IPS DF 4.7 (cell line): Measurements from ENCODE around the gene MBOAT2.
"Not testable (repeated sequence)": the region's sequence is repeated elsewhere in the genome, so short reads cannot be mapped to it uniquely, and the experiment has no call there.

Source experiments
- DNase-seq: peaks from one replicate; pipeline ENCODE4 v3.0.0-alpha.2; 2013; ENCODE audit warnings: low spot score; ENCODE audit errors: extremely low read depth

MBOAT2 gene

DNA sequence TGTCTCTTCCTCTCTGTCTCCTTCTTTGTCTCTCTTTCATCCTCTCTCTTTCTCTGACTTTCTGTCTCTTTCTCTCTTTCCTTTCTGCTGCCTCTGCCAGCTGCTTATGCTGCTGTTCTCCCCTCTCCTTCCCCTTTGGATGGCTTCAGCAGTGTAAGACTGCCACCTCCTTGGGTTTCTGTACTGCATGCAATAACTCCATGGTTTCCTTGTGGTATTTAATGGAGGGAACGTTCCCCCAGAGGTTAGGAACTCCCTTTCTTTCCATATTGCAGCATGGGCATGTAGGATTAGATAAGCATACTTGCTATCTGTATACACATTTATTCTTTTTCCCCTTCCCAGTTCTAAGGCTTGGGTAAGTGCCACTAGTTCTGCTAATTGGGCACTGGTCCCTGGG is 106.3 kb downstream of the MBOAT2 start:
- DNase-seq: not testable (repeated sequence)

DNA sequence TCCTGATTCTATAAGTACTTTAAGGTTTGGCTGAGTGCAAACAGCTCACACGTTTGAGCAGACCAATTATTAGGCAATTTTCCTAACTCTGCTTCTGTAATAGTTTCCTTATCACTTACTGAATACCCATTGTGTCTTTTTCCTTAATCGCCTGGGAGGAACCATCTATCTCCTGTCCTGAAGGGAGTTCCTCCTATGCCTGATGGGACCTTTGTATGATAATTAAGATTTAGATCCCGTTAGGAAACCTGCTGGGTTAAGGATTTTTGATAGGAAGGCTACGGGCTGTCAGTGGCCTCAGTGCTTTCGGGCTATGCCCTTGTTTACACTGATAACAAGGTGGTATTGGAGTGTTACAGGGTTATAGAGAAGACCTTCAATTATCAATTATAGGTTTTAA is 106.8 kb downstream of the MBOAT2 start:
- not testable (repeated sequence) for DNase-seq

DNA sequence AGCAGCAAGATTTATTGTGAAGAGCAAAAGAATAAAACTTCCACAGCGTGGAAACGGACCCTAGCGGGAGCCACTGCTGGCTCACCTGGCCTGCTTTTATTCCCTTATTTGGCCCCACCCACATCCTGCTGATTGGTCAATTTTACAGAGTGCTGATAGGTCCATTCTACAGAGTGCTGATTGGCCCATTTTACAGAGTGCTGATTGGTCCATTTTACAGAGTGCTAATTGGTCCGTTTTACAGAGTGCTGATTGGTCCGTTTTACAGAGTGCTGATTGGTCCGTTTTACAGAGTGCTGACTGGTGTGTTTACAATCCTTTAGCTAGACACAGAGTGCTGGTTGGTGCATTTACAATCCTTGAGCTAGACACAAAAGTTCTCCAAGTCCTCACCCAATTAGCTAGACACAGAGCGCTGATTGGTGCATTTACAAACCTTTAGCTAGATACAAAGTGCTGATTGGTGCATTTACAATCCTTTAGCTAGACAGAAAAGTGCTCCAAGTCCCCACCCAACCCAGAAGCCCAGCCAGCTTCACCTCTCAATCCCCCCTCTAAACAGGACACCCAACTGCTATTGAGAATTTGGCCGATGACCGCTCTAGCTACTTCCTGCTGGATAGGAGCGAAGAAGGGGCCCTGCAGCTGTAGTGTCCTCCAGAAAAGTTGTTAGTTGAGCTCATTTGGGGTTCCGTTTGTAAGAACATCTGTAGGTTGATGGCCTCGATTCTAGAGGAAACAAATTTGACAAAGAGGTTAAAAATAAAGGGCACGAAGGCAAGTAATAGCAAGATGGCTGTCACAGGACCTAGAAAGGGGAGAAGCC is 108.2 kb downstream of the MBOAT2 start:
- not testable (repeated sequence) for DNase-seq

DNA sequence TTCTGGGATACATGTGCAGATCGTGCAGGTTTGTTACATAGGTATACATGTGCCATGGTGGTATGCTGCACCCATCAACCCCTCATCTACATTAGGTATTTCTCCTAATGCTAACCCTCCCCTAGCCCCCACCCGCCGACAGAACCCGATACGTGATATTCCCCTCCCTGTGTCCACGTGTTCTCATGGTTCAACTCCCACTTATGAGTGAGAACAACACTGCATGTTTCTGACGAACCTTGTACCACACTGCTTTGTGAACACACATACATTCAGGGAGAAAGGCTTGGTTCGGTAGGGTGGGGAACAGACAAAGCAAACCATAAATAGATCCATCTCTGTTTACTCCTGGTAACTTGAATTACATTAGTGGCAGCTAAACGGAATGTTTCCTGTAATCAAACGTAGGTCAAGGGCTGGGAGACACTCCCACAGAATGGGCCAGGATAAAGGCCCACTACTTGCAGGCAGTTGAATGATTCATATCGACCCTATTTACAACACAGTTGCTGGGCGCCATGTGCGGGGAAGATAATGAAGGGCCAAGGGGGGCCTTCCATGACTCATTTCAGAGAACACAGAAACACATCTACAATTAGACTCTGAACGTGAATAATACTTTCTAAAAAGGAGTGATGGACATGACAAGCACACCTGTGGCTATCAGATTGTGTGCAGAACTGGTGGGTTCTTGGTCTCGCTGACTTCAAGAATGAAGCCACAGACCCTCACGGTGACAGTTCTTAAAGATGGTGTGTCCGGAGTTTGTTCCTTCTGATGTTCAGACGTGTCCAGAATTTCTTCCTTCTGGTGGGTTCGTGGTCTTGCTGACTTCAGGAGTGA is 109.3 kb downstream of the MBOAT2 start:
- DNase-seq: no peak

GRCh38 chr2:8893474-8893873 is 110.0 kb downstream of the MBOAT2 start:
- DNase-seq: no peak

DNA sequence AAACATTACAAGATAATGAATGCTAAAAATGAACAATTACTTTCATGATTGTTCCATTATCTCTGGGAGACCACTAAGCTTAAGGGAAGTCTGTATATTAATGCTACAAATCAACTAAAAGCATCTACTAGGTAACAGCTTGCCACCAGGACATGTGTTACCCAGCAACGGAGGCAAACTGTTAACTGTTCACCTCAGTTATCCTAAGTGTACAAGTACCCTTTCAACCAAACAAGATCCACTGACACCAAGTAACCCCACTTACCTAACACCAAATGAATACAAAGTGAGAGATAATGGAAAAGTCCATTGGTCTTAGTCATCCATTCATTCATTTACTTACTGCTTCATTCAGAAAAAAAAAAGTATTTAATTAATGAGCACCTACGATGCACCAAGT is 111.4 kb downstream of the MBOAT2 start:
- DNase-seq: no peak

DNA sequence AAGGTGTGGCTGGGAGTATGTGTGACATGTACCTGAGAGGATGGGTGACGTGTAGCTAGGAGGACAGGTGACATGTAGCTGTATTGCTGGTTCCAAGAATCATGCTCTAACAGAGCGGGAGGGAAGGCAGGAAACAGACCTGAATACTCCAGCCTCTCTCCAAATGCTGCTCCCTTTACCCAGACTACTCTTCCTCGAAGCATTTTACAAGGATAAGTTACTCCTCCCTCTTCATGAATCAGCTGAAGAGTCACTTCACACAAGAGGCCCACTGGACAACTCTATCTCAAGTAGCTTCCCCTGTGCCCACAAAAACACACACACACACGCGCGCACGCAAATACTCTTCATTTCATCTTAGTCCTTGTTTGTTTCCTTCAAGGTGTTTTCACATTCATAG is 113.5 kb downstream of the MBOAT2 start:
- DNase-seq: no peak

DNA sequence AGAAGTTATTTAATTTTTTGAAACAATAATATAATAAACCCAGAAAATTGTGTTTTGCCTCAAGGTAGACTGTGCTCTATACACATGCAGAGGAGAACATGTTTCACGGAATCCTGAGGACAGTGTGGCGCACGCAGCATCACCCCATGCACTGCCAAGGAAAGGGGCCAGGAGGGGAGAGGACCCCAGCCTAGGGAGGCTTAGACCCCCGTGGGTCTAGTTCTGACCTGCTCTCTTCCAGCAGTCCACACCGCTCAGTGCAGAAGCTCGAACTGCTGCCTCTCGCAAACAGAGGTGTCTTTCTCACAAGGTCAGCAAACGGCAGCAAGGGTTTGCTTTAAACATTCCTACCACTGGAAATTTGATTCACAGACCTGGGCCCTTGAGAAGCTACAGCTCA is 114.5 kb downstream of the MBOAT2 start:
- no peak for DNase-seq

- no peak for DNase-seq
Observed at GRCh38 chr2:8886876-8887275, 116.6 kb downstream of the MBOAT2 start.

- DNase-seq: no peak
Observed at GRCh38 chr2:8886202-8886518, 117.3 kb downstream of the MBOAT2 start.

DNA sequence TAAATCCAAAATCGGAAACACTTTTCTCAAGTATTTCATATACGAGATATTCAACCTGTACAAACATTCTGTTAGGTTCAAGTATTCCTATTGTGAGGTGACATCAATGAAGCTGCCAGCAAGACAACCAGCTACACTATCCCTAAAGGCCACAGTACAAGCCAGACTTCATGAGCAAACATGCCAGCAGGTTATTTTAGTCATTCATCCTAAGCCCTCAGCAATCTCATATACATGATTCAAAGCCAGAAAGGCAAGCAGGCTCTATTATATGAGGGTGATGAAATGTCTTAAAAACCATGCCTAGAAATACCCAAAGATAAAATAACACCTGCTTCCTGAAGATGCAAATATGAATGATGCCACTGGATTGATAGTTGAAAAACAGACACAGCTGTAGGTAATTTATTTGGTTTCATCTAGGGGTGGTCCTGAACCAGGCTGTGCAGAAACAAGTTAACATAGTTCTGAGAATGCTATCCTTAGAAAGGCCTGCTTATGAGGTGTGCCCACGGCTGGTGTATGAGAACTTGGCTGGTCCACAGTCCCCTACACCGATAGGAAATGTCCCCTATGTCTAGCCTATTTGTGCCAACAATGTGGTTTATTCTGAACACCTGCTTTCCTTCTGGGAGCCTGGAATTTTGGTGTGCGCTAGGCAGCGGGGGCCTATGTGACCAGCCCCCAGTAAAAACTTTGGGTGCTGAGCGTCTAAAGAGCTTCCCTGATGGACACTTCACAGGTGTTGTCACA is 117.9 kb downstream of the MBOAT2 start:
- no peak for DNase-seq

- no peak for DNase-seq
Observed at GRCh38 chr2:8884812-8885211, 118.7 kb downstream of the MBOAT2 start.

GRCh38 chr2:8882094-8882493 is 121.4 kb downstream of the MBOAT2 start:
- DNase-seq: no peak

- DNase-seq: no peak
Observed at GRCh38 chr2:8877894-8878293, 125.6 kb downstream of the MBOAT2 start.

DNA sequence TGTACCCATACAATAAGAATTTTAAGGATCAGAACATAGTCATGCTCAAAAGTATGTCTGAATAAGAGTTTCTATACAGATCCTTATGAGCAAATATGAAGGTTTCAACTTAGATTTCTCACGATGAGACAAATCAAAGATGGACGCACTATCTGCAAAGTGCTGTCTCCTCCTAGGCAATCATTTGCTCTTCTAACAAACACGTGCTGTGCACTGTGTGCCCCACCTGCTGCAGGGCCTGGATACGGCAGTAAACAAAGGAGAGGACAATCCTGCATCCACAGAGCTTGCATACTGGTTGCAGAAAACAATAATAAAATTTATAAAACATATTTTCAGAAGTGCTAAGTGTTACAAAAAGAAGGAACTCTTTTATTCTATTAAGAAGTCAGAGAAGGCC is 126.2 kb downstream of the MBOAT2 start:
- DNase-seq: no peak

GRCh38 chr2:8876628-8877027 is 126.9 kb downstream of the MBOAT2 start:
- no peak for DNase-seq

- DNase-seq: no peak
Observed at GRCh38 chr2:8872821-8873432, 130.6 kb downstream of the MBOAT2 start.

GRCh38 chr2:8870441-8870840 is 133.0 kb downstream of the MBOAT2 start:
- DNase-seq: no peak

DNA sequence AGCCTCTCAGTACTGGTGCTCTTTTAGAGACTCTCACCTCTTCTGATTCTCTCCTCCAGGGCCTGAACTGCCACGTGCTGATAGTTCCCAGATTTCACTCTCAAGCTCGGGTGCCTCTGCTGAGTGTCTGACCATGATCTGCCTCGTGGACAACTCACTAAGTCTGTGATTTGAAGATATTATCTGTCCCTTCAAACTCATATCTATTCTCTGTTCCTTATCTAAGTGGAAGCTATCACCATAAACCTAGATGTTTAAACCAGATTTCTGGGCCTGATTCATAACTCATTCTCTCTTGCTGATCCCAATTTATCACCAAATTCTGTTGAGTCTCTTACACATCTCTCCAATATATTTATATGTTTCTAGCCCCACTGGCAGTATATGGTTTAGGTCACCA is 136.1 kb downstream of the MBOAT2 start:
- DNase-seq: no peak

- no peak for DNase-seq
Observed at GRCh38 chr2:8863331-8863953, 140.0 kb downstream of the MBOAT2 start.

DNA sequence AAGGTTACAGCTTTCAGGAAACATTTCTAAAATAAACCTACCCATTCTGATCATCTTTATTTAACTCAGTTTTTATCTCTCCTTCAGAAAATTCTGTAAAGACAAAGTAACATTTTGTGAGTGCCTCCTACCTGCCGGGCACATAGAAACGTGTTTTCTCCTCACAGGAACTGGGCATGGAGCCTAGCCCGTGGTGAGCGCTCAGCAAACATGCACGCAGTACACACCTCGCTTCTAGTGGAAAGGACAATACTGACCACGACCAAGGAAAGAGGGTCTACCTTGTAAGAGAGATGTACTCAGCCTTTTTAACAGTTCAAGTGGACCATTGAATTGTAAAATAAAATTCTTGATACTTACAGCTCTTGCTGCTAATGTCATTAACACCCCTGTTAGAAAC is 141.3 kb downstream of the MBOAT2 start:
- DNase-seq: no peak
